Measurements from ENCODE around the gene TFR2. TPM values are rescaled to one million over a fixed set of nuclear protein-coding genes. Genes with fewer than 3 reads are reported as not detected.

Gene TFR2
- total RNA-seq, 2 donors from 2014 or later: 0.26 TPM; not detected in 1

DNA sequence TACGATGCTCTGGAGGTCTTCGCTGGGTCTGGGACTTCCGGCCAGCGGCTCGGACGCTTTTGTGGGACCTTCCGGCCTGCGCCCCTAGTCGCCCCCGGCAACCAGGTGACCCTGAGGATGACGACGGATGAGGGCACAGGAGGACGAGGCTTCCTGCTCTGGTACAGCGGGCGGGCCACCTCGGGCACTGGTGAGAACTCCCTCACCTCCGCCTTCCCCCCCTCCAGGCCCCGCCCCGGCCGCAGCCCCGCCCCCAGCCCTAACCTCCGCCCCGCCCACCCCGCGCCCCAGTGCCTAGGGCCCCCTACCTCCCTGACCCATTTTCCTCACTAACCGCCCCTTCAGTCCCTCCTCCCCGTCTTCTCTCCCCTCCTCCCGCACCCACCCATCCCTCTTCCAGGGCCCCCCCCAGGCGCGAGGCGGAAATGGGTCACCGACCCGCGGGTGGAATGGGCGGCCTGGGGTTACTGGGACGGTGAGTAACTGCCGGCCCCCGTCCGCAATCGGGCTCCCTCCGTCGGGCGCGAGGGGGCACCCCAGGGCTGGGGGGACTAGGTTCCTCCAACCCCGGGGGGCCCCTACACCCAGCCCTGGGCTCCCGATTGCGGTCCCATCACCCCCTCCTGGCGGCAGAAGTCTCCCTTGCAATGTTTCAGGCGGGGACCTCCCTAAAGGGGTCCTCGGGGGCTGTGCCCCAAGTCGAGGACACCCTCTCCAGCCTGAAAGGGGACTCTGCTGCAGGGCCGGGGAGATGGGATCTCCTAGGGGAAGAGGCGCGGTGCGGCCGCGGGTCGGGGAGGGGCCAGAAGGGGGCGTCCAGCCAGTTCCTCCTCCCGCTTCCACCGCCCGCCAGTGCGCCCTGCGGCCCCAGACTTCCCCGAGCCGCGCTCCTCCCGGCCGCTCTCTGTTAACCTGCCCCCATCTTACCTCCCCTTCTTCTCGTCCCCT lies 37.0 kb downstream of the TFR2 start:
- Histone ChIP-seq H3K27me3 (no peaks in the 10 kb centered on the region), H3K9me3 (no peaks in the 10 kb centered on the region), H3K4me3 (peak overlapping the region; percentile 26 to 62), H3K4me1 (peaks cover 25% of the 10 kb centered on the region), H3K36me3 (replicated peaks in 1 of 2; ENCODE audit: insufficient read depth in 1 of 2, low read depth in 2 of 2) (no peaks in the 10 kb centered on the region), H3K27ac (peak overlapping the region; percentile 25 to 80 (median 76))
- TF ChIP-seq, protein P1, sequence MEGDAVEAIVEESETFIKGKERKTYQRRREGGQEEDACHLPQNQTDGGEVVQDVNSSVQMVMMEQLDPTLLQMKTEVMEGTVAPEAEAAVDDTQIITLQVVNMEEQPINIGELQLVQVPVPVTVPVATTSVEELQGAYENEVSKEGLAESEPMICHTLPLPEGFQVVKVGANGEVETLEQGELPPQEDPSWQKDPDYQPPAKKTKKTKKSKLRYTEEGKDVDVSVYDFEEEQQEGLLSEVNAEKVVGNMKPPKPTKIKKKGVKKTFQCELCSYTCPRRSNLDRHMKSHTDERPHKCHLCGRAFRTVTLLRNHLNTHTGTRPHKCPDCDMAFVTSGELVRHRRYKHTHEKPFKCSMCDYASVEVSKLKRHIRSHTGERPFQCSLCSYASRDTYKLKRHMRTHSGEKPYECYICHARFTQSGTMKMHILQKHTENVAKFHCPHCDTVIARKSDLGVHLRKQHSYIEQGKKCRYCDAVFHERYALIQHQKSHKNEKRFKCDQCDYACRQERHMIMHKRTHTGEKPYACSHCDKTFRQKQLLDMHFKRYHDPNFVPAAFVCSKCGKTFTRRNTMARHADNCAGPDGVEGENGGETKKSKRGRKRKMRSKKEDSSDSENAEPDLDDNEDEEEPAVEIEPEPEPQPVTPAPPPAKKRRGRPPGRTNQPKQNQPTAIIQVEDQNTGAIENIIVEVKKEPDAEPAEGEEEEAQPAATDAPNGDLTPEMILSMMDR (IDR thresholded peaks at IDR 0.05): peak; percentile 15 to 56 (median 33)
- TF ChIP-seq POLR2A (IDR thresholded peaks at IDR 0.05): peak in 2 of 3 donors; percentile 47 to 50
- intact Hi-C loops (cut with DNase I): no loop called here
- ATAC-seq (peak; percentile 77), DNase-seq (peak; percentile 71 to 78 (median 78))
- WGBS, 2 donors: 0 to 1% methylated on average over 2 to 44 of the region's 70 CpGs

DNA sequence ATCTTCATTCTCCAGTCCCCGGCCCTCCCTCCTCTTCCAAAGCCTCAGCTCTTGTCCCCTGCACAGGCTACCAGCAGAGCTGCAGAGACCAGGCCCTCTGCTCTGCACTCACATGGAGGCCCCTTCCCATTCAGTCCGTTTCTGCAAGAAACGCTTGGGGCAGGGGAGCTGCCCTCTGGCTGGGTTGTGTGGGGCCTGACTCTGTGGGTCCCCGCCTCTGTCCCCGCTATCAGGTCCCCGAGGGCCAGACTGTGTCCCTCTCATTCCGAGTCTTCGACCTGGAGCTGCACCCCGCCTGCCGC lies 37.7 kb downstream of the TFR2 start:
- ATAC-seq: no peak
- Histone ChIP-seq H3K27ac (peak overlapping the region in 3 of 4 donors; percentile 73 to 80 (median 80)), H3K9me3 (no peaks in the 10 kb centered on the region), H3K4me1 (peaks cover 25% of the 10 kb centered on the region), H3K4me3 (no peak overlapping the region), H3K27me3 (no peaks in the 10 kb centered on the region), H3K36me3 (replicated peaks in 1 of 2; ENCODE audit: insufficient read depth in 1 of 2, low read depth in 2 of 2) (no peaks in the 10 kb centered on the region)
- intact Hi-C loops (cut with DNase I): no loop called here
- no peak for TF ChIP-seq POLR2A (IDR thresholded peaks at IDR 0.05)
- TF ChIP-seq, protein P1 (IDR thresholded peaks at IDR 0.05): no peak
- no peak for DNase-seq
- WGBS, 2 donors: 24 to 56% methylated on average over 3 to 10 of the region's 10 CpGs

DNA sequence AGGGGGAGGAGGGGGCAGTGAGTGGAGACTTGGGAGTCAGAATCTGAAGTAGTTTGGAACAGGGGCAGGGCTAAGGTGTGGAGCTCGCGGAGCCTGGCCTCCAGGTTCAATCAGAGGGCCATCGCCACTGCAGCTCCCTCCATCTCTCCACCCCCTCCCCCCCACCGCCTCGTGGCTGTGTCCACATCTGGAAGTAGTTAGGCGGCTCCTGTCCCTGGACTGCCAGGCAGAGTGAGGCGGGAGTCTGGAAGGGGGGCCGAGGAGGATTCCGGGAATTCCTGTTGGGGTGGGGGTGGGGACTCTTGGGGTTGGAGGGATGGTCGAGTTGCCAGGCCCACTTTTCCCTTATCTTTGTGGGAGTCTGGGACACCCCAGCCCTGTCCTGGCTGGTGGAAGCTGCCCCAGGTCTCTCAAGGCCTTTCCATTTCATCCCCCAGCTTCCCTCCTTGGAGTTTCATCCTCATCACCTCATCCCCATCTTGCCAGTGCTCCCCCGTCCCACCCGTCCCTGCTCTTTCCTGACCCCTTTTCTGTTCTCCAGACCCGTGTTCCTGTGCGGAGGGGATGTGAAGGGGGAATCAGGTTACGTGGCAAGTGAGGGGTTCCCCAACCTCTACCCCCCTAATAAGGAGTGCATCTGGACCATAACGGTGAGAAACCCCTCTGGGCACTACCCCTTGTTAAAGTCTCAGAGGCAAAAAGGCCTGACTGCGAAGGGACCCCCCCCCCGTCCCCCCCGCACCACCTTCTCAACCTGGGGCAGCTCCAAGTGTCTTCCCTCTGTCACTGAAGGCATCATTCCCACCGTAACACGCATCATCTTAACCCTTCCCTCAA lies 38.2 kb downstream of the TFR2 start:
- intact Hi-C loops (cut with DNase I): no loop called here

DNA sequence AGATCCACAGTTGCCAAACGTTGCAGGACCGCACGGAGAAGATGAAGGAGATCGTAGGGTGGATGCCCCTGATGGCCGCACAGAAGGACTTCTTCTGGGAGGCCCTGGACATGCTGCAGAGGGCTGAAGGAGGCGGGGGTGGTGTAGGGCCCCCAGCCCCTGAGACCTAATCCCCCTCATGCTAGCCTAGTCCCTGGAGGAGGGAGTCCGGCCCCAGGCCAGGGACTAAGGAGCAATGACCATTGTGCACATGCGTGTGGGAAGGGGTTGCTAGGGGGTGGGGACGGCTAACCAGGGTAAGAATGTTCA lies 40.7 kb downstream of the TFR2 start:
- no peak for ATAC-seq
- no peaks in the 10 kb centered on the region for H3K9me3 ChIP-seq
- no peaks in the 10 kb centered on the region for H3K36me3 ChIP-seq (replicated peaks in 1 of 2; ENCODE audit: insufficient read depth in 1 of 2, low read depth in 2 of 2)
- intact Hi-C loops (cut with DNase I): no loop called here
- H3K4me3 ChIP-seq: no peak overlapping the region
- TF ChIP-seq, protein P1 (IDR thresholded peaks at IDR 0.05): no peak
- TF ChIP-seq POLR2A (IDR thresholded peaks at IDR 0.05): no peak
- 79% methylated on average over 9 of the region's 9 CpGs; no CpG with 5 or more reads in 1 of the 2 donors for WGBS, 2 donors
- no peak overlapping the region for H3K27ac ChIP-seq
- no peak for DNase-seq
- H3K27me3 ChIP-seq: no peaks in the 10 kb centered on the region
- H3K4me1 ChIP-seq: peaks cover 23% of the 10 kb centered on the region

More for the DNA sequence above, 38.2 kb downstream of the TFR2 start:
- Histone ChIP-seq H3K27ac (peak overlapping the region in 3 of 4 donors; percentile 73 to 80 (median 80)), H3K4me3 (no peak overlapping the region), H3K4me1 (peaks cover 25% of the 10 kb centered on the region), H3K36me3 (replicated peaks in 1 of 2; ENCODE audit: insufficient read depth in 1 of 2, low read depth in 2 of 2) (no peaks in the 10 kb centered on the region), H3K9me3 (no peaks in the 10 kb centered on the region), H3K27me3 (no peaks in the 10 kb centered on the region)
- TF ChIP-seq POLR2A (IDR thresholded peaks at IDR 0.05): no peak
- TF ChIP-seq, protein P1 (IDR thresholded peaks at IDR 0.05): no peak
- 58 to 59% methylated on average over 14 to 21 of the region's 21 CpGs for WGBS, 2 donors
- DNase-seq (peak in 3 of 4 donors; percentile 46 to 55 (median 50)), ATAC-seq (no peak)
